ENCODE data around the gene CBL. TPM values are rescaled to one million over a fixed set of nuclear protein-coding genes. Genes with fewer than 3 reads are reported as not detected.
"Not testable (repeated sequence)": the region's sequence is repeated elsewhere in the genome, so short reads cannot be mapped to it uniquely, and the experiment has no call there.

Gene CBL
- total RNA-seq, 1 experiment from 2014 or later = 35.5 TPM

DNA sequence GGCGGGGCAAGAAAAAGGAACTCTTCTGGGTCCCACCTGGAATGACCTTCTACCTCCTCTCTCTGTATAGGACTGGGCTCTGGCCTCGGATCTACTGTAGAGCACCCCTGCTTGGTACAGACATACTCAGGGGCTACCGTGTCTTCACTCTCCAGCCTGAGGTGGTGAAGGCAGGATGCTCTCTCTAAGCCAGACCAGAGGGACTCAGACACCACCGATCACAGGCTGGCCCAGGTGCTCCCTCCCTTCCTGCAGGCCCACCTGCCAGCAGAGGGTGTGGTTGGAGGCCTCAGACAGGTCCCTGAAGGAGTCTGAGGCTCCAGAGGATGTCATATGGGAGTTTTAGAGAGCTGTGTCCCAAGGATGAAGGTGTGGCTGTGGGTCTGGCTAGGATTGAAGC lies 16.7 kb upstream of the CBL start:
- ChIA-PET POLR2A (interaction anchor here (0.7 to 1.0 kb wide), 2 partner anchors 22 to 98 kb away, joined by 4 read pairs; no protein-coding TSS in a partner anchor), CTCF (interaction anchor here (0.6 to 1.6 kb wide), 2 partner anchors 44 to 187 kb away, joined by 3 to 4 read pairs; no protein-coding TSS in a partner anchor)
- no peak overlapping the region for H3K27ac Mint-ChIP-seq (ENCODE audit: low read depth, unreplicated experiment)
- intact Hi-C loops (cut with micrococcal nuclease) = no loop called here
- H3K36me3 Mint-ChIP-seq (ENCODE audit: insufficient read depth, unreplicated experiment) = no peaks in the 10 kb centered on the region
- H3K4me3 Mint-ChIP-seq (ENCODE audit: unreplicated experiment) = no peak overlapping the region
- DNase-seq (ENCODE audit: unreplicated experiment) = no peak
- BruUV-seq (replicated peaks) = no TSS peak
- TF ChIP-seq, protein P1, sequence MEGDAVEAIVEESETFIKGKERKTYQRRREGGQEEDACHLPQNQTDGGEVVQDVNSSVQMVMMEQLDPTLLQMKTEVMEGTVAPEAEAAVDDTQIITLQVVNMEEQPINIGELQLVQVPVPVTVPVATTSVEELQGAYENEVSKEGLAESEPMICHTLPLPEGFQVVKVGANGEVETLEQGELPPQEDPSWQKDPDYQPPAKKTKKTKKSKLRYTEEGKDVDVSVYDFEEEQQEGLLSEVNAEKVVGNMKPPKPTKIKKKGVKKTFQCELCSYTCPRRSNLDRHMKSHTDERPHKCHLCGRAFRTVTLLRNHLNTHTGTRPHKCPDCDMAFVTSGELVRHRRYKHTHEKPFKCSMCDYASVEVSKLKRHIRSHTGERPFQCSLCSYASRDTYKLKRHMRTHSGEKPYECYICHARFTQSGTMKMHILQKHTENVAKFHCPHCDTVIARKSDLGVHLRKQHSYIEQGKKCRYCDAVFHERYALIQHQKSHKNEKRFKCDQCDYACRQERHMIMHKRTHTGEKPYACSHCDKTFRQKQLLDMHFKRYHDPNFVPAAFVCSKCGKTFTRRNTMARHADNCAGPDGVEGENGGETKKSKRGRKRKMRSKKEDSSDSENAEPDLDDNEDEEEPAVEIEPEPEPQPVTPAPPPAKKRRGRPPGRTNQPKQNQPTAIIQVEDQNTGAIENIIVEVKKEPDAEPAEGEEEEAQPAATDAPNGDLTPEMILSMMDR (IDR thresholded peaks at IDR 0.05; ENCODE audit: unreplicated experiment) = no peak
- H3K9me3 Mint-ChIP-seq (ENCODE audit: unreplicated experiment) = no peaks in the 10 kb centered on the region
- H3K27me3 Mint-ChIP-seq (ENCODE audit: insufficient read depth, unreplicated experiment) = peaks cover 22% of the 10 kb centered on the region
- peaks cover 6% of the 10 kb centered on the region for H3K4me1 Mint-ChIP-seq (ENCODE audit: insufficient read depth, unreplicated experiment)

DNA sequence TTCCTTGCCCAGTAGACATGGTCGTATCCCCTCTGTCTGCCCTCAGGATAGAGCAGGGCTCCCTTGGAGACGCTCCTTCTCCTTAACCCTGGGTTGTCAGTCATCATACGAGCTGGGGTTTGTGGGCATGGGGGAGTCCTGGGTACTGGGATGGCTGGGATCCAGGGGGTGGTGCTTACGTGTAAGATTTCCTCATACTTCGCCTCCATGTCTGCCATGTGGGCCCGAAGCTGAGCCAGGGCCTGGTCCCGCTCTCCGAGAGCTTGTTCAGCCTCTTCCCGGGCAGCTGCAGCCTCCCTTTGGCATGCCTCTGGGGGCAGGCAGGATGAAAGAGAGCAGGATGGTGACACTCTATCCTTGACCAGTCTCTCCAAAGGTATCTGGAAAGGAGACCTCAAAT lies 15.6 kb upstream of the CBL start:
- Mint-ChIP-seq H3K27me3 (ENCODE audit: insufficient read depth, unreplicated experiment) (peaks cover 22% of the 10 kb centered on the region), H3K27ac (ENCODE audit: low read depth, unreplicated experiment) (no peak overlapping the region), H3K4me1 (ENCODE audit: insufficient read depth, unreplicated experiment) (peaks cover 6% of the 10 kb centered on the region), H3K9me3 (ENCODE audit: unreplicated experiment) (no peaks in the 10 kb centered on the region), H3K4me3 (ENCODE audit: unreplicated experiment) (no peak overlapping the region), H3K36me3 (ENCODE audit: insufficient read depth, unreplicated experiment) (no peaks in the 10 kb centered on the region)
- BruUV-seq (replicated peaks) = no TSS peak
- DNase-seq (ENCODE audit: unreplicated experiment) = no peak
- ChIA-PET POLR2A (interaction anchor here (1.0 to 1.5 kb wide), 2 partner anchors 8 to 23 kb away, joined by 4 read pairs; no protein-coding TSS in a partner anchor), CTCF (interaction anchor here (1.0 kb wide), 1 partner anchor 126 kb away, joined by 3 read pairs; no protein-coding TSS in a partner anchor)
- TF ChIP-seq, protein P1 (IDR thresholded peaks at IDR 0.05; ENCODE audit: unreplicated experiment) = no peak
- intact Hi-C loops (cut with micrococcal nuclease) = loop anchor here (10.0 kb wide), 1 partner anchor 126 kb away; the partner anchor contains the start of gene VPS11

- not testable (repeated sequence) for DNase-seq (ENCODE audit: unreplicated experiment); H3K4me3 Mint-ChIP-seq (ENCODE audit: unreplicated experiment); H3K36me3 Mint-ChIP-seq (ENCODE audit: insufficient read depth, unreplicated experiment); H3K9me3 Mint-ChIP-seq (ENCODE audit: unreplicated experiment); H3K27ac Mint-ChIP-seq (ENCODE audit: low read depth, unreplicated experiment); BruUV-seq (replicated peaks); H3K4me1 Mint-ChIP-seq (ENCODE audit: insufficient read depth, unreplicated experiment)
- CTCF ChIA-PET = interaction anchor here (0.7 to 1.6 kb wide), 3 partner anchors 22 to 132 kb away, joined by 3 to 7 read pairs (median 4); partner anchors contain the start of gene NLRX1
- intact Hi-C loops (cut with micrococcal nuclease) = loop anchor here (10.0 kb wide), 1 partner anchor 126 kb away; the partner anchor contains the start of gene VPS11
- POLR2A ChIA-PET = interaction anchor here (1.5 kb wide), 1 partner anchor 9 kb away, joined by 4 read pairs; no protein-coding TSS in a partner anchor
- peaks cover 14% of the 10 kb centered on the region for H3K27me3 Mint-ChIP-seq (ENCODE audit: insufficient read depth, unreplicated experiment)
Measured at GRCh38 chr11:119191265-119191664, 14.9 kb upstream of the CBL start.

DNA sequence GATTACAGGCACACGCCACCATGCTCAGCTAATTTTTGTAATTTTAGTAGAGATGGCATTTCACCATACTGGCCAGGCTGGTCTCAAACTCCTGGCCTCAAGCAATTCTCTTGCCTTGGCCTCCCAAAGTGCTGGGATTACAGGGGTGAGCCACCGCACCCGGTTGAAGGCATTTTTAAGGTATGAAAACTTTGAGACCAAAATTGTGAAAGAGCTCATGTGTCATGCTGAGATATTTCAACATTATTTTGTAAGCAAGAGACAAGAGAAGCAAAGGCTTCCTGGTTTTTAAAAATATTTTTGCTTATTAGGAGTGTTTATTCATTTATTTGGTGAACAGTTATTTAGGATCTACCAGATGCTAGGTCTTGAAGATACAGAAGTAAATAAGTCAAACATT lies 14.0 kb upstream of the CBL start:
- Mint-ChIP-seq H3K36me3 (ENCODE audit: insufficient read depth, unreplicated experiment) (no peaks in the 10 kb centered on the region), H3K4me3 (ENCODE audit: unreplicated experiment) (no peak overlapping the region), H3K27ac (ENCODE audit: low read depth, unreplicated experiment) (peak overlapping the region; percentile 9), H3K4me1 (ENCODE audit: insufficient read depth, unreplicated experiment) (peaks cover 12% of the 10 kb centered on the region), H3K27me3 (ENCODE audit: insufficient read depth, unreplicated experiment) (peaks cover 6% of the 10 kb centered on the region), H3K9me3 (ENCODE audit: unreplicated experiment) (no peaks in the 10 kb centered on the region)
- TF ChIP-seq, protein P1 (IDR thresholded peaks at IDR 0.05; ENCODE audit: unreplicated experiment) = no peak
- POLR2A ChIA-PET = interaction anchor here (1.1 to 1.3 kb wide), 3 partner anchors 23 to 124 kb away, joined by 3 to 4 read pairs (median 3); partner anchors contain the start of genes NLRX1 and VPS11
- CTCF ChIA-PET = interaction anchor here (1.2 to 1.6 kb wide), 3 partner anchors 19 to 47 kb away, joined by 3 to 7 read pairs (median 4); partner anchors contain the start of gene NLRX1
- BruUV-seq (replicated peaks) = no TSS peak
- DNase-seq (ENCODE audit: unreplicated experiment) = no peak
- intact Hi-C loops (cut with micrococcal nuclease) = loop anchor here (10.0 kb wide), 1 partner anchor 127 kb away; the partner anchor contains the start of gene VPS11

All from MCF 10A (cell line).